NCI-H2029 (cell line): Measurements from ENCODE around the gene ONECUT1.

Experiments
- DNase-seq: peaks from one replicate; lab custom pipeline; 2025; lab: John Stamatoyannopoulos, UW

The ONECUT1 gene

GRCh38 chr15:52782514-52782913 is 7.6 kb downstream of the ONECUT1 start:
- no peak for DNase-seq

GRCh38 chr15:52780172-52780980 is 9.8 kb downstream of the ONECUT1 start:
- no peak for DNase-seq

- no peak for DNase-seq
Observed at GRCh38 chr15:52778457-52778856, 11.7 kb downstream of the ONECUT1 start.

GRCh38 chr15:52772766-52773165 is 17.4 kb downstream of the ONECUT1 start:
- DNase-seq, result no peak

- no peak for DNase-seq
Observed at GRCh38 chr15:52765785-52766184, 24.4 kb downstream of the ONECUT1 start.

- DNase-seq, result no peak
Observed at GRCh38 chr15:52764731-52765130, 25.4 kb downstream of the ONECUT1 start.

- DNase-seq, result no peak
Observed at GRCh38 chr15:52762621-52763020, 27.5 kb downstream of the ONECUT1 start.

GRCh38 chr15:52760562-52760961 is 29.6 kb downstream of the ONECUT1 start:
- DNase-seq, result no peak

GRCh38 chr15:52759969-52760368 is 30.2 kb downstream of the ONECUT1 start:
- DNase-seq, result no peak

- no peak for DNase-seq
Observed at GRCh38 chr15:52757496-52757895, 32.6 kb downstream of the ONECUT1 start.

GRCh38 chr15:52751522-52751921 is 38.6 kb downstream of the ONECUT1 start:
- no peak for DNase-seq

GRCh38 chr15:52749258-52749657 is 40.9 kb downstream of the ONECUT1 start:
- no peak for DNase-seq

GRCh38 chr15:52746162-52746757 is 43.9 kb downstream of the ONECUT1 start:
- DNase-seq, result no peak

GRCh38 chr15:52745326-52746161 is 44.6 kb downstream of the ONECUT1 start:
- no peak for DNase-seq

- no peak for DNase-seq
Observed at GRCh38 chr15:52738311-52738710, 51.8 kb downstream of the ONECUT1 start.

GRCh38 chr15:52737720-52738119 is 52.4 kb downstream of the ONECUT1 start:
- DNase-seq, result no peak

GRCh38 chr15:52735231-52736089 is 54.7 kb downstream of the ONECUT1 start:
- DNase-seq, result peak; percentile 43

GRCh38 chr15:52734329-52734728 is 55.8 kb downstream of the ONECUT1 start:
- DNase-seq, result no peak

- DNase-seq, result no peak
Observed at GRCh38 chr15:52733696-52734255, 56.4 kb downstream of the ONECUT1 start.

- DNase-seq, result no peak
Observed at GRCh38 chr15:52733088-52733487, 57.0 kb downstream of the ONECUT1 start.

GRCh38 chr15:52732551-52732950 is 57.6 kb downstream of the ONECUT1 start:
- no peak for DNase-seq
